Putamen (tissue), 1 donor: Measurements from ENCODE around the gene HES5.

Source experiments
- DNase-seq: peaks from one replicate; pipeline ENCODE4 v3.0.0-alpha.2; 2016; ENCODE audit warnings: low spot score

HES5 gene

GRCh38 chr1:2546515-2547209 is 16.6 kb upstream of the HES5 start:
- no peak for DNase-seq

- DNase-seq, result no peak
Measured at GRCh38 chr1:2545754-2546514, 15.9 kb upstream of the HES5 start.

- DNase-seq, result no peak
Measured at GRCh38 chr1:2544875-2545640, 15.0 kb upstream of the HES5 start.

GRCh38 chr1:2544093-2544874 is 14.2 kb upstream of the HES5 start:
- no peak for DNase-seq

GRCh38 chr1:2543543-2544092 is 13.6 kb upstream of the HES5 start:
- no peak for DNase-seq

- no peak for DNase-seq
Measured at GRCh38 chr1:2542246-2542915, 12.3 kb upstream of the HES5 start.

GRCh38 chr1:2541619-2542245 is 11.7 kb upstream of the HES5 start:
- DNase-seq, result no peak

- DNase-seq, result no peak
Measured at GRCh38 chr1:2540816-2541492, 10.9 kb upstream of the HES5 start.

- DNase-seq, result no peak
Measured at GRCh38 chr1:2539312-2539907, 9.3 kb upstream of the HES5 start.

- no peak for DNase-seq
Measured at GRCh38 chr1:2538872-2539271, 8.8 kb upstream of the HES5 start.

GRCh38 chr1:2538376-2538775 is 8.3 kb upstream of the HES5 start:
- DNase-seq, result no peak

- no peak for DNase-seq
Measured at GRCh38 chr1:2537784-2538115, 7.7 kb upstream of the HES5 start.

- no peak for DNase-seq
Measured at GRCh38 chr1:2535981-2536380, 5.9 kb upstream of the HES5 start.

- no peak for DNase-seq
Measured at GRCh38 chr1:2535455-2535854, 5.4 kb upstream of the HES5 start.

- DNase-seq, result no peak
Measured at GRCh38 chr1:2534687-2535441, 4.8 kb upstream of the HES5 start.

GRCh38 chr1:2534315-2534686 is 4.2 kb upstream of the HES5 start:
- DNase-seq, result no peak

GRCh38 chr1:2533365-2533764 is 3.3 kb upstream of the HES5 start:
- DNase-seq, result no peak

- no peak for DNase-seq
Measured at GRCh38 chr1:2532485-2533160, 2.6 kb upstream of the HES5 start.
